Testis (tissue), 3 donors: Measurements from ENCODE around the gene TENT4A. TPM values are rescaled to one million over a fixed set of nuclear protein-coding genes. Genes with fewer than 3 reads are reported as not detected.

Source experiments
- DNase-seq: peaks from one replicate; pipeline ENCODE4 v3.0.0-alpha.2; 2019
- H3K27ac ChIP-seq, 2 donors: fragments of 200-600 bp; sonication (generic); one replicate each; pipeline ENCODE4 v1.5.1; 2019
- H3K27me3 ChIP-seq: fragments of 200-600 bp; sonication (generic); one replicate; pipeline ENCODE4 v1.5.1; 2019
- H3K36me3 ChIP-seq: fragments of 200-600 bp; sonication (generic); one replicate; pipeline ENCODE4 v1.5.1; 2017; ENCODE audit warnings: low read depth; ENCODE audit errors: missing control alignments
- H3K4me1 ChIP-seq: fragments of 200-600 bp; sonication (generic); one replicate; pipeline ENCODE4 v1.5.1; 2019
- H3K4me3 ChIP-seq, 2 donors: fragments of 200-600 bp; sonication (generic); one replicate each; pipeline ENCODE4 v1.5.1; 2017 to 2019
- H3K9me3 ChIP-seq: fragments of 200-600 bp; sonication (generic); one replicate; pipeline ENCODE4 v1.5.1; 2017
- CTCF ChIP-seq, 3 experiments: fragments of 450-650 bp in 2 of 3; fragments of 200-600 bp in 1 of 3; sonication (generic) in 1 of 3; IDR thresholded peaks; one replicate each; pipeline ENCODE4 v1.5.1; 2016 to 2019; ENCODE audit warnings: antibody characterized with exemption in 3 of 3, mild to moderate bottlenecking in 2 of 3, moderate library complexity in 1 of 3
- POLR2A ChIP-seq: fragments of 450-650 bp; IDR thresholded peaks from one replicate; pipeline ENCODE4 v1.6.1; 2017; ENCODE audit warnings: antibody characterized with exemption, mild to moderate bottlenecking, moderate library complexity
- WGBS, 2 donors: methylation state at CpG; one replicate each; pipeline ENCODE4 v1.1.5; 2018; 5-methylcytosine and 5-hydroxymethylcytosine counted together
- intact Hi-C: fragments of 100-400 bp; cut with DNase I; formaldehyde crosslinking; loops from one replicate; pipeline ENCODE4 v1.15.1; 2023; ENCODE audit warnings: low total_unique reads
- polyA plus RNA-seq: library from polyadenylated mRNA; stranded (reverse); fragments of 350-450 nt; fragmentation: Illumina TruSeq; extraction: RNeasy Lipid Tissue Mini Kit (QIAGEN cat#74804); gene quantifications from one replicate; pipeline ENCODE4 v1.2.3, GENCODE V29; 2014; ENCODE audit warnings: low read depth, low replicate concordance; ENCODE audit not compliant: insufficient read depth
- total RNA-seq, 2 donors: library from RNA; depleted of rRNA; stranded (reverse); fragments of >200 nt; gene quantifications; one replicate each; pipeline ENCODE4 v1.2.3, GENCODE V29; 2016

Gene TENT4A
- total and polyA plus RNA-seq, 3 donors from 2014 or later, result 23.1 to 51.3 (median 46.2) TPM

GRCh38 chr5:6734243-6734700 lies 21.0 kb downstream of the TENT4A start:
- Histone ChIP-seq H3K27me3 (no peaks in the 10 kb centered on the region), H3K36me3 (no peaks in the 10 kb centered on the region), H3K4me1 (peaks cover 18% of the 10 kb centered on the region), H3K9me3 (no peaks in the 10 kb centered on the region), H3K27ac (no peak overlapping the region), H3K4me3 (no peak overlapping the region)
- intact Hi-C loops, result no loop called here
- 52 to 67% methylated on average over 10 to 11 of the region's 11 CpGs for WGBS, 2 donors
- no peak for DNase-seq
- TF ChIP-seq CTCF (IDR thresholded peaks at IDR 0.05), result no peak
- TF ChIP-seq POLR2A, result no peak

- Histone ChIP-seq H3K27me3 (no peaks in the 10 kb centered on the region), H3K27ac (no peak overlapping the region), H3K4me1 (peaks cover 18% of the 10 kb centered on the region), H3K36me3 (no peaks in the 10 kb centered on the region), H3K9me3 (no peaks in the 10 kb centered on the region), H3K4me3 (no peak overlapping the region)
- TF ChIP-seq POLR2A, result no peak
- TF ChIP-seq CTCF (IDR thresholded peaks at IDR 0.05), result no peak
- DNase-seq, result no peak
- intact Hi-C loops, result no loop called here
- 80 to 87% methylated on average over 5 of the region's 5 CpGs for WGBS, 2 donors
Observed at GRCh38 chr5:6734781-6735180, 21.5 kb downstream of the TENT4A start.

- no peaks in the 10 kb centered on the region for H3K9me3 ChIP-seq
- WGBS, 2 donors, result 88 to 93% methylated on average over 7 of the region's 7 CpGs
- intact Hi-C loops, result no loop called here
- DNase-seq, result no peak
- H3K36me3 ChIP-seq, result no peaks in the 10 kb centered on the region
- H3K27me3 ChIP-seq, result no peaks in the 10 kb centered on the region
- H3K4me3 ChIP-seq, result no peak overlapping the region
- peaks cover 18% of the 10 kb centered on the region for H3K4me1 ChIP-seq
- TF ChIP-seq POLR2A, result no peak
- no peak for TF ChIP-seq CTCF (IDR thresholded peaks at IDR 0.05)
- H3K27ac ChIP-seq, result no peak overlapping the region
Observed at GRCh38 chr5:6736106-6736505, 22.9 kb downstream of the TENT4A start.

- H3K27ac ChIP-seq, result no peak overlapping the region
Observed at GRCh38 chr5:6736524-6737042, 23.4 kb downstream of the TENT4A start.

More at GRCh38 chr5:6736524-6737042, 23.4 kb downstream of the TENT4A start:
- Histone ChIP-seq H3K4me1 (peaks cover 18% of the 10 kb centered on the region), H3K36me3 (no peaks in the 10 kb centered on the region), H3K27me3 (no peaks in the 10 kb centered on the region), H3K9me3 (no peaks in the 10 kb centered on the region), H3K4me3 (no peak overlapping the region)
- no peak for DNase-seq
- WGBS, 2 donors, result 95 to 96% methylated on average over 9 of the region's 9 CpGs
- intact Hi-C loops, result no loop called here
- no peak for TF ChIP-seq POLR2A
- TF ChIP-seq CTCF (IDR thresholded peaks at IDR 0.05), result no peak
